Cerebellar cortex (tissue), 1 donor: Measurements from ENCODE around the gene HYI.
"Not testable (repeated sequence)": the region's sequence is repeated elsewhere in the genome, so short reads cannot be mapped to it uniquely, and the experiment has no call there.

Experiments
- DNase-seq: peaks from one replicate; pipeline ENCODE4 v3.0.0-alpha.2; 2015; ENCODE audit warnings: low spot score

Gene HYI

DNA sequence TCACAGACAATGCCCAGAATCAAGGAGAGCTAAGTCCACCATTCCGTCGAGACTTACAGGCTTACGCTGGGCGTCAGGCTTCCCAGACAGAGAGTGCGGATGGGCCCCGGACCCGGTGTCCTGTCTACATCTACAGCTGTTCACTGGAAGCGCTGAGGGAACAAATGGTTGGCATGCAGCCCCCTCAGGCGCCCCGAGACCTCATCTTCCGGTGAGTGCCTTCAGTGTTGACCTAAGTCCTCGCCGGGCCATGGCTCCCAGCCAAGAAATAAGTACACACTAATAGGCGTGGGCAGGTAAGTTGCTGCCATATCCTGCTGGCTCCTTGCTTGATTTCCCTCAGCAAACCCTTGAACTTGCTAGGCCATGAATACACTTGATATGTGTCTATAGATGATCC, 26.2 kb downstream of the HYI start:
- no peak for DNase-seq

DNA sequence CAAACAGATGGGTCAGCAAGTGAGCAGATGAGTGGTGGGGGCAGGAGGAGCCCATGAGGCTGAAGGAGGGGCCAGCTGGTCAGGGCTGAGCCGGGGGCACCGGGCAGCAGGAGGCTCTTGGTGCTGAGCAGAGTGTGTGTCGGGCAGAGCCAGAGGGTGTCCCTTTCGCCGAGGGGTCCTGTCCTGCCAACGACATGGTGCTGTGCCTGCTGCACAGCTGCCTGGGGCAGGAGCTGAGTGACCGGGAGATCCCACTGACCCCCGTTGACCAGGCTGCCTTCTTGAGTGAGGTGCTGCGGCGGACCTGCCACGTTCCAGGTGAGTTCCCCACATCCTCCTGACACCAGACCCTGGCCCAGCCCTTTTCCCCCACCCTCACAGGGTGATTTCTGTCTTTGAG, 27.5 kb downstream of the HYI start:
- DNase-seq, result no peak

DNA sequence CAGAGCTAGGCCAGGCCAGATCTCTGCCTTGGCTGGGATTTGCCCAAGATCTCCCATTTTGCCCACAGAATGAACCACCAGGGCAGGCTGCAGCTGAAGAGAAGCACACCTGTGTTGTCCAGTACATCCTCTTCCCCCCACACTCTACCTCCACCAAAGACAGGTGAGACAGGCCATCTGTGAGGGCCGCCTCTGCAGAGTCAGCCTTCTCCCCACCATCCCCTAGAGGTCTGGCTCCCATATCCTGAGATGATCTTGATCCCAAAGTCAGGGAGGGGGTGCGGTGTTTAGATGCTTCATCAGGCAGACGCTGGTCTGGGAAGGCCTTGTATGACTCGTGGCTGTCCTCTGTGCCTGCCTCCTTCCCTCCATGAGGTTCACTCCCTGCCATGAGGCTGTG, 28.7 kb downstream of the HYI start:
- no peak for DNase-seq

DNA sequence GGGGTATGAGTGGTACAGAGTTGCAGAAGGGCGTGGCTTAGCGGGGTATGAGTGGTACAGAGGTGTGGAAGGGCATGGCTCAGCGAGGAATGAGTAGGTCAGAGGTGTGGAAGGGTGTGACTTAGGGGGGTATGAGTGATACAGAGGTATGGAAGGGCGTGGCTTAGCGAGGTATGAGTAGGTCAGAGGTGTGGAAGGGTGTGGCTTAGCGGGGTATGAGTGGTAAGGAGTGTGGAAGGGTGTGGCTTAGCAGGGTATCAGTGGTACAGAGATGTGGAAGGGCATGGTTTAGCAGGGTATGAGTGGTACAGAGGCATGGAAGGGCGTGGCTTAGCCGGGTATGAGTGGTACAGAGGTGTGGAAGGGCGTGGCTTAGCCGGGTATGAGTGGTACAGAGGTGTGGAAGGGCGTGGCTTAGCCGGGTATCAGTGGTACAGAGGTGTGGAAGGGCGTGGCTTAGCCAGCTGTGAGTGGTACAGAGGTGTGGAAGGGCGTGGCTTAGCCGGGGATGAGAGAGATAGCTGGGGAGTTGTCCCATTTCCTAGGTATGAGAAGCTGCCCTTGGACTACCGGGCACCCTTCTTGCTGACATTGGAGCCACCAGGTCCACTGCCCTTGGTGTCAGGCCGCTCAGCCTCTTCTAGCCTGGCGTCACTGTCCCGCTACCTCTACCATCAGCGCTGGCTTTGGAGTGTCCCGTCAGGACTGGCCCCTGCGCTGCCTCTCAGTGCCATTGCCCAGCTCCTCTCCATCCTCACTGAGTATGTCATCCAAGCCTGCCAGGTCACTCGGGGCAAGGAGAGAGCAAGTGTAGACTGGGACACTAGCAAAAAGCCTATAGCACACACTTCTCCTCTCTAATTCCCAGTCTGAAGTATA, 29.8 kb downstream of the HYI start:
- no peak for DNase-seq

DNA sequence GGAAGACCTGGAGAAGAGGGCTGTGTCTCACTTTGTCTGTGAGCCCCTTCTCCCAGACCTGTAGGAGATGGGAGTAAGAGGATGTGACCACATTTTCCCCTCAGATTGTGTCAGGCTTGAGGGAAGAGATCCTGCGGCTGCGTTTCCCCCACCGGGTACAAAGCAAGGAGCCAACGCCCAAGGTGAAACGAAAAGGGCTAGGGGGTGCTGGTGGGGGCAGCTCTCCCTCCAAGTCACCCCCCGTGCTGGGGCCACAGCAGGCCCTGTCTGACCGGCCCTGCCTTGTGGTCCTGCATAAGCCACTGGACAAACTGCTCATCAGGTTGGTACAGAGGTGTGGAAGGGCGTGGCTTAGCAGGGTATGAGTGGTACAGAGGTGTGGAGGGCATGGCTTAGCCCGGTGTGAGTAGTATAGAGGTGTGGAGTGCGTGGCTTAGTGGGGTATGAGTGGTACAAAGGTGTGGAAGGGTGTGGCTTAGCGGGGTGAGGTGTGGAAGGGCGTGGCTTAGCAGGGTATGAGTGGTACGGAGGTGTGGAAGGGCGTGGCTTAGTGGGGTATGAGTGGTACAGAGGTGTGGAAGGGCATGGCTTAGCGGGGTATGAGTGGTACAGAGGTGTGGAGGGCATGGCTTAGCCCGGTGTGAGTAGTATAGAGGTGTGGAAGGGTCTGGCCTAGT, 30.6 kb downstream of the HYI start:
- no peak for DNase-seq

DNA sequence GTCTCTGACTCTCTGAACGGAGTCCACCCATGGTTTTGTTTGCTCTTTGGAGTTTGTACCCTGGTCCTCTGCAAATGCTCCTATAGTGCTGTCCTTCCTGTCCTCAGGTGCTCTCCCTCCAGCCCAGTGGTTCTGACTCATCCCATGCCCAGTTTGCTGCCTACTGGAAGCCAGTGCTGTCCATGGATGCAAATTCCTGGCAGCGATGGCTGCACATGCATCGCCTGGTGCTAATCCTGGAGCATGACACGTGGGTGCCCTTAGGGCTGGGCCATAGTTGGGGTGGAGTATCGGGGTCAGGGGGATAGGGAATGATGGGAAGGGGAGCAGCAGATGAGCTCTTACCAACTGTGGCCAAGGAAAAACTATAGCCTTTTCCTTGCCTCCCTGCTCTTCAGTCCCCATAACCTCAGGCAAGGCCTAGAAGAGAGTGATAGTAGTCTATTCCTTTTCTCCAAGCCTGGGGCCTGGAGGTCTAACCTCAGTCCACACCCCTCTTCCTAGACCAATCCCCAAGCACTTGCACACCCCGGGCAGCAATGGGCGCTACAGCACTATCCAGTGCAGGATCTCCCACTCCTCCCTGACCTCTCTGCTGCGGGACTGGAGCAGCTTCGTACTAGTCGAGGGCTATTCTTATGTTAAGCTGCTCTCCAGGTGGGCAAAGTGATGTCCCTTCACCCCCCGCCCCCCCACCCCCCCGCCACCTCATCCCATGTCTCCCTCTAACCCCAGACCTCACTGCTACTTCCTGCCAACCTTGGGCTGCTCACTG, 31.6 kb downstream of the HYI start:
- no peak for DNase-seq

DNA sequence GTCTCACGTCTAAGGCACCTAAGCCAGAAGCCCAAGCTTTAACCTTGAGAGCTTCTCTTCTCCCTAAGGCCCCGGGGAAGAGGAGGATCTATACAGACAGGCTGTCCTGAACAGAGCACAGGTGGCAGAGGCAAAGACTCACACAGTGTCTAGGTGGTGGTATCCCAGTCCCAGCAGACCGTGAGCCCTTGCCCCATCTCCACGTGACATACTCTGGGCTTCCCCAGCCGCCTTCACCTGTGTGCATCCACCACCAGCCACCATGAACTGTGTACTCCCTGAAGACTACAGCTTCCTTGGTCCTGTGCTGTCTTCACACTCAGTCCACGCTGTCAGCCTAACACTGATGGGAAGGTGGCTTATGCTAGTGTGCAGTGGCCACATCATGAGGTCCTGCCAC, 32.3 kb downstream of the HYI start:
- no peak for DNase-seq

DNA sequence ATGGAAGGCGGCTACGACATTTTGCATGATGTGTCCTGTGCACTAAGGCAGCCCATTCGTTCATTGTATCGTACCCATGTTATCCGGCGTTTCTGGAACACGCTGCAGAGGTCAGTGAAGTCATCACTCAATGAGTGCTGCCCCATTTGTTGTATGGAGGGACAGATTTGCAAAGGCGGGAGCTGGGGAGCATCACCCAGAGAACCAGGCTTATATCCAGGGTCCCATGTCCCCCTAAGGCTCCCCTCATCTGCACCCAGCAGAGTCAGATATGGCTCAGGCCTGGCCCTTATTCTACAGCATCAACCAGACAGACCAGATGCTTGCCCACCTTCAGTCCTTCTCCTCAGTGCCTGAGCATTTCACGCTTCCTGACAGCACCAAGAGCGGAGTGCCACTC, 32.9 kb downstream of the HYI start:
- no peak for DNase-seq

DNA sequence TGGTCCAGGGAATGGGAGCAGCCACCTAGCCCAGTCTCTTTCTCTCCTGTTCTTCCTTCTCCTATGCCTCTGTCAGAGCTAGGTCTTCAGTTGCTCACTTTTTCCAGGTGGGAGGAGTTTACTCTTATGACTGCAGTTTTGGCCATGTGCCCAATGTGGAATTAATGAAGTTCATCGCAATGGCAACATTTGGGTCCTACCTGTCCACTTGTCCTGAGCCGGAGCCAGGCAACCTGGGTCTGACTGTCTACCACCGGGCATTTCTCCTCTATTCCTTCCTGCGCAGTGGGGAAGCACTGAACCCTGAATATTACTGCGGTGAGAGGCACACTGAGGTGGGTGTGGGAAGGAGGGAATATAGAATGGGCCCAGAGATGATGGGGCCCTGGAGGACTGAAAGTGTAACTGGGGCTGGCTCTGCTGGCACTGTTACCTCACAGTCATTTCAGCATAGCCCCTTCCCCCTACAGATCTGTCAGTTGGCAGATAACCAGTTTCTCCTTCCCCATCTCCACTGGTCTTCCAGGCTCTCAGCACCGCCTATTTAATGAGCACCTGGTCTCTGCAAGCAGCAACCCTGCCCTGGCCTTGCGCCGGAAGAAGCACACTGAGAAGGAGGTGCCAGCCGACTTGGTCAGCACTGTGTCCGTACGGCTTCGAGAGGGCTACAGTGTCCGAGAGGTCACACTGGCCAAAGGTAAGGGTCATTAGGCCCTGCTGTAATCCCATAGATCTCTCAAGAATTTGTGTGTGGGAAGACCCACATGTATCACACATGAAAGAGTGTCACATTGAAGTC, 33.9 kb downstream of the HYI start:
- DNase-seq, result no peak

DNA sequence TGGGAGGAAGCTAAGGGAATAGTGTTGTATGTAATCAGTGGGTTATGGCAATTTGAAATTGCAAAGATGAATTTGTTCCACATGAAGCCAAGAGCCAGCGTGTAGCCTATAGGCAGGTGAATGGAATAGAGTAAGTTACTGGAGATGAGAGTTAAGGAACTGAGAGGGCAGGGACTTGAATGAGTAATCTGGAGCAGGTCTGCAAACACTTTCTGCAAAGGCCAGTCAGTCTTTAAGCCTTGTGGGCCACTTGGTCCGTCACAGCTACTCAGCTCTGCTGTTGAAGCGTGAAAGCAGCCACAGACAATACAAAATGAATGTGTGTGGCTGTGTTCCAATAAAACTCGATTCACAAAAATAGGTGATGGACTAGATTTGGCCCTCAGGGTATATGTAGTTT, 34.9 kb downstream of the HYI start:
- DNase-seq, result no peak

DNA sequence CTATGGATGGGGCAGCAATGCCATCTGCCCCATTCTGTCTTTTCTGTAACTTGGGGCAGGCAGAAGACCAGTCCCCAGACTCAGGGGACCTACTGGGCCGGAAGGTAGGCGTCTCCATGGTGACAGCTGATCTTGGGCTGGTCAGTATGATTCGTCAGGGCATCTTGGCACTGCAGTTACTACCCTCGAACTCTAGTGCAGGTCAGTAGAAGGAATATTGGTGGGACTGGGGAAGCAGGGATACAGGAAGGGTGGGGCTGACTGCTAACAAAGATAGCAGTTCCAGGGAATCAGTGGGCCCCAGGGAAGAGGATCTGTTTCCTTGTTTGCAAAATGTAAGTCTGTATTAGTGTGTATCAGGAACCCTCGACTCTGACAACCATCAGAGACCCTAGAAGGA, 37.8 kb downstream of the HYI start:
- DNase-seq, result no peak

DNA sequence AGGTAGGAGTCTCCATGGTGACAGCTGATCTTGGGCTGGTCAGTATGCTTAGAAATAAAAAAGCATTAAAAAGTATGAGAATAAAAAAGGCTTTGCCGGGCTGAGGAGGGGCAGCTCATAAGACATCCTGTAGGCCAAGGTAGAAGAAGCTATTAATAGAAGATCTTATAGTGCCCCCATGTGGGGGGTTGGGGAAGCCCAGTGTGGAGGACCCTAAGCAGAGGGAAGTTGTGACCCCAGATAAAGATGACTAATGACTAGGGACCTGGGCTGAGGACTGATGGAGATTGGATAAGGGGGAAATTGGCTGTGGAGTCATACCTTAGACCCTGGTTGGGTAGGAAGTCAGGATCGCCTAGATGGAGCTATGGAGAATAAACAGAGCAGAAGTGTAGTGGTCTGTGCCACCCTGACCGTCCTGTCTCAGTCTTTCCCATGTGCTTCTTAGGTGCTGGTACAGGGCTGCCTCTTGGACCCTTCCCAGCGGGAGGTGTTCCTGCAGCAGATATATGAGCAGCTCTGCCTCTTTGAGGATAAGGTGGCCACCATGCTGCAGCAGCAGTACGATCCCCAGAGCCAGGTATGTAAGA, 39.0 kb downstream of the HYI start:
- peak; percentile 72 for DNase-seq

DNA sequence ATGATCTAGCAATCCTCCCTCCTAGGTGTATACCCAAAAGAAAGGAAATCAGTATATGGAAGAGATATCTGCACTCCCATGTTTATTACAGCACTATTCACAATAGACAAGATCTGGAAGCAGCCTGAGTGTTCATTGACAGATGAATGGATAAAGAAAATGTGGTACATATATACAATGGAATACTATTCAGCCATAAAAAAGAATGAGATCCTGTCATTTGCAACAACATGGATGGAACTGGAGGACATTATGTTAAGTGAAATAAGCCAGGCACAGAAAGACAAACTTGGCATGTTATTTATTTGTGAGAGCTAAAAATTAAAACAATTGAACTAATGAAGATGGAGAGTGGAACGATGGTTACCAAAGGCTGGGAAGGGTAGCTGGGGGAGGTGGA, 40.3 kb downstream of the HYI start:
- not testable (repeated sequence) for DNase-seq

DNA sequence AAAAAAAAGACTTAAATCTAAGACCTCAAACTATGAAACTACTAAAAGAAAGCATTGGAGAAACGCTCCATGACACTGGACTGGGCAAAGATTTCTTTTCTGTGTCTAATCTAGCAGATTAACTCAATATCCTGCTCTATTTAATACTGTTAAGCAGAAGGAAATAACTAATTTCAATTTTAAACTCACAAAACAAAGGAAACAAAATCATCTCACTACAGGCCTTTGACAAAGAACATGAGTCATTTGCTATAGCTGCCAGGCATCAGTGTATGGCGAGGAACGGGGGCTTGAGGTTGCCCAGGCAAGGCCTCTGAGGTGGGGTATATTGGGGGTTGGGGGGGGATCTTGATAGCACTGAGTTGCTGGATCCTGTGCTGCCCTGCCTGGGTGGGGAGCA, 43.2 kb downstream of the HYI start:
- no peak for DNase-seq

DNA sequence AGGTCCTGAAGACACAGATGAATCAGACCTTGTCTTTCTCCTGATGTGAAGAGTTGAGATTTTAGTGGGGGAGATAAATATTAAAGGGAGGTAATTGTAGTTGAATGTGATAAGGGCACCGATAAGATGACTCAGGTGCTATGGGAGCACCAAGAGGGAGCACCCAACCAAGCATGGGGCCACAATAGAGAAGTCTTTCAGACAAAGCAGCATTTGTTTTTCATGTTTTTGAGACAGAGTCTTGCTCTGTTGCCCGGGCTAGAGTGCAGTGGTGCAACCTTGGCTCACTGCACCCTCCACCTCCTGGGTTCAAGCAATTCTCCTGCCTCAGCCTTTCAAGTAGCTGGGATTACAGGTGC, 47.9 kb downstream of the HYI start:
- no peak for DNase-seq

DNA sequence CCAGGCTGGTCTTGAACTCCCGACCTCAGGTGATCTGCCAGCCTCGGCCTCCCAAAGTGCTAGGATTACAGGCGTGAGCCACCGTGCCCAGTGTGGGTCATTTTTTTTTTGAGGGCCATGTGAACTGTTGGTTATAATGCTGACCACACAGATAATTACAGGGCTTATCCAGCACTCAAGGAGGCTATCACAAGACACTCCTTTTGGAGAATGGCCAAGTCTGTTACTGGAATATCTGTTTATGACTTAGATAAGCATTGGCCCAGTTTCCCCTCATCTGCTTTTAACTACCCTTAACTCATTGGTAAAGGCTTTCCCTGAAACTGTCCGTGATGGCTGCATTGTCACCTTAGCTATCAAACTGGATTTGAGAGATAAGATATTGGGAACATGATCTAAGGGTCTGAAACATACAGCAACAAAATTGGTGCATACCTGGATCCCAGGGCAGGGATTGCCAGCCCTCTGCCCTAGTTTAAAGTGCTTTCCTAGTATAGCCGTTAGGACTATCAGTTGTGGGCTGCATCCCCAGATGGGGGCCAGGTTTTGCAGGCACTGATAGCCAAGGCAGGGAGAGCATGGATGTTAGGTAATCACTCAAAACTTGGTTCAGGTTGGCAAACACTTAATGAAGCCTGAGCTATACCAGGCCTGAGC, 48.4 kb downstream of the HYI start:
- DNase-seq, result no peak

DNA sequence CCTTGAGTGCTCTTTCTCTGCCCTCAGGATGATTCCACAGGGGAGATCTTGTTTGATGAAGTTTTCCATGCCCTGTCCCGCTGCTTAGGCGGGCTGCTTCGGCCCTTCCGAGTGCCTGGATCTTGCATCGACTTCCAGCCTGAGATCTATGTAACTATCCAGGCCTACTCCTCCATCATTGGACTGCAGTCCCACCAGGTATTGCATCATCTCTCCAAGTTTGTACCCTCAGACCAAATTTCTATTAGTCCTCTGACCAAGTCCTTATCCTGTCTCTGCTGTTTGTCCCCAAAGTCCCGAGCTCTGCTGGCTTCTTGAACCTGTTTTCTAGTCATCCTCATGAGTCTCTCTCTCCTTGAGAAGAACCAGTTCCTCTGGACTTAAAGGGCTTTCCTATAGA, 49.4 kb downstream of the HYI start:
- no peak for DNase-seq

DNA sequence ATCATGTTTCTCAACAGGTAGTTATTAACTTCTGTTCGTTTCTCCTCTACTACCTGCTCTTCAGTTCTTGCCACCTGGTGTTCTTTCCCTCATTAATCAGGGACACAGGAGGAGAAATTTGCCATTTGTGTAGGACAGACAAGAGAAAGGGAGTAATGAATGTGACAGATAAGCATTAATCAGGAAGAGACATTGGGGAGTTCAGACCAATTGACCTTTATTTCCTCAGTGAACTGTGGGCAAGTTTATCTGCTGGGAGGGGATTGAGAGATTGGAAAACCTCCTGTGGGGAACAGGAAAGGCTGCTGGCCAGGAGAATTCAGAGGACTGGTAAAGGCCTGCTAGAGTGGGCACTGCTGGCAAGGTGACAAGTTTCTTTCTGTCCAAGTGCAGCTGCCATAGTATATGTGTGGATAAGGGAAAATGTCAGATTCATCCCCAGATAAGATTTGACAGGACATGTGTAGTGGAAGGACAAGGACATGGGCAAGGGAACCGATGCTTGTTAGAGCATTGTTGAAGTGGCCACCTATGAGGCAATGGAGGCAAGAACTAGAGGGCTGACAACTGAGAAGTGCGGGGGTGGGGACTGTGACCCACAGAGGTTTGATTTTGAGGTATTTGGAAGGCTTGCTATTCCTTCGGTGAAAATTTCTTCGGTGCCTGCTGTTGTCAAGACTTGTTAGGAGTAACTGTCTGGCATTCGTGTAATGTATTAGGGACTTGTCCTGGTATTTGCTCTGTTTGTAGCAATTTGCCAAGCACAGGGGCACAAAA, 51.5 kb downstream of the HYI start:
- no peak for DNase-seq
